NB4 (cell line): ENCODE results near the gene VPS37B.

Experiments
- CTCF ChIP-seq: IDR thresholded peaks from one replicate; pipeline ENCODE4 v1.5.1; 2012; ENCODE audit warnings: low read depth, low read length
- MYC ChIP-seq: IDR thresholded peaks from 2 replicates; pipeline ENCODE4 v1.6.1; 2011; ENCODE audit warnings: low read depth, low read length
- POLR2A ChIP-seq: IDR thresholded peaks from 2 replicates; pipeline ENCODE4 v1.6.1; 2011; ENCODE audit warnings: mild to moderate bottlenecking; ENCODE audit not compliant: insufficient read length; ENCODE audit errors: extremely low read depth

- TF ChIP-seq CTCF, result no peak
- no peak for TF ChIP-seq POLR2A
- no peak for TF ChIP-seq MYC
These were observed 13.0 kb upstream of the VPS37B start for GRCh38 chr12:122908915-122909314.
